HepG2 (cell line): Measurements from ENCODE around the gene ZNF714. TPM values are rescaled to one million over a fixed set of nuclear protein-coding genes. Genes with fewer than 3 reads are reported as not detected.

Source experiments
- BHLHE40 ChIP-seq: IDR thresholded peaks from 2 replicates; pipeline ENCODE4 v1.6.1; 2011; ENCODE audit warnings: low read length, improper control_type of control experiment
- GFI1 ChIP-seq: sonication (generic); formaldehyde crosslinking; IDR thresholded peaks from 2 replicates; pipeline ENCODE4 v1.5.0; 2020; ENCODE audit warnings: missing genetic modification reagents, mild to moderate bottlenecking, borderline replicate concordance
- HDAC6 ChIP-seq: fragments of 200-600 bp; sonication (generic); IDR thresholded peaks from 2 replicates; pipeline ENCODE4 v1.7.0; 2017; ENCODE audit warnings: mild to moderate bottlenecking, antibody characterized with exemption, low read length, low read depth
- MTA1 ChIP-seq: sonication (generic); formaldehyde crosslinking; IDR thresholded peaks from 2 replicates; pipeline ENCODE4 v1.4.0; 2020; ENCODE audit warnings: missing genetic modification reagents, mild to moderate bottlenecking, borderline replicate concordance
- NFIB ChIP-seq: sonication (generic); formaldehyde crosslinking; IDR thresholded peaks from 2 replicates; pipeline ENCODE4 v1.9.0; 2021; ENCODE audit warnings: missing genetic modification reagents, mild to moderate bottlenecking, borderline replicate concordance
- NFYB ChIP-seq: sonication (generic); formaldehyde crosslinking; IDR thresholded peaks from 2 replicates; pipeline ENCODE4 v1.4.0; 2020; ENCODE audit warnings: missing genetic modification reagents
- RBAK ChIP-seq: sonication (generic); formaldehyde crosslinking; IDR thresholded peaks from 2 replicates; pipeline ENCODE4 v1.5.1; 2020; ENCODE audit warnings: mild to moderate bottlenecking, missing genetic modification reagents
- RBFOX2 ChIP-seq: fragments of 200-400 bp; formaldehyde crosslinking; IDR thresholded peaks from 2 replicates; pipeline ENCODE4 v1.6.1; 2017; ENCODE audit warnings: low read depth, mild to moderate bottlenecking, low read length
- SMARCE1 ChIP-seq: fragments of 450-650 bp; IDR thresholded peaks from 2 replicates; pipeline ENCODE4 v1.6.1; 2017; ENCODE audit warnings: borderline replicate concordance
- SRSF4 ChIP-seq: fragments of 200-400 bp; formaldehyde crosslinking; IDR thresholded peaks from one replicate; pipeline ENCODE4 v1.6.1; 2018; ENCODE audit warnings: mild to moderate bottlenecking, low read depth, low read length, moderate library complexity; ENCODE audit not compliant: poor library complexity, severe bottlenecking
- TEAD2 ChIP-seq: sonication (generic); formaldehyde crosslinking; IDR thresholded peaks from 2 replicates; pipeline ENCODE4 v1.9.0; 2021; ENCODE audit warnings: missing genetic modification reagents
- U2AF1 ChIP-seq: fragments of 200-400 bp; formaldehyde crosslinking; optimal IDR thresholded peaks from 2 replicates; pipeline ENCODE3; 2017; ENCODE audit warnings: mild to moderate bottlenecking, low read depth, low read length
- YEATS4 ChIP-seq: sonication (generic); formaldehyde crosslinking; IDR thresholded peaks from 2 replicates; pipeline ENCODE4 v1.4.0; 2020; ENCODE audit warnings: missing genetic modification reagents, borderline replicate concordance
- ZFP1 ChIP-seq: IDR thresholded peaks from 2 replicates; pipeline ENCODE4 v1.6.1; 2016
- ZFP90 ChIP-seq: sonication (generic); formaldehyde crosslinking; IDR thresholded peaks from 2 replicates; pipeline ENCODE4 v1.8.0; 2022; ENCODE audit warnings: missing genetic modification reagents, mild to moderate bottlenecking, inconsistent platforms, borderline replicate concordance
- ZNF180 ChIP-seq: sonication (generic); formaldehyde crosslinking; IDR thresholded peaks from 2 replicates; pipeline ENCODE4 v1.4.0; 2020; ENCODE audit warnings: low read depth, missing genetic modification reagents, borderline replicate concordance
- ZNF362 ChIP-seq: sonication (generic); formaldehyde crosslinking; IDR thresholded peaks from 2 replicates; pipeline ENCODE4 v1.4.0; 2020; ENCODE audit warnings: missing genetic modification reagents, mild to moderate bottlenecking, borderline replicate concordance
- ZNF629 ChIP-seq: sonication (generic); formaldehyde crosslinking; conservative IDR thresholded peaks from 2 replicates; pipeline ENCODE4 v1.5.0; 2020; ENCODE audit warnings: missing genetic modification reagents
- polyA plus RNA-seq, 8 experiments: library from polyadenylated mRNA; depleted of rRNA in 3 of 8; stranded (reverse) in 7 of 8; unstranded in 1 of 8; fragments of >200 nt; fragmentation: Illumina TruSeq in 4 of 8; extraction: Trizol in 4 of 8; gene quantifications; 2 replicates each; pipeline versions ENCODE4 v1.2.1 to v1.2.3, GENCODE V29; 2011 to 2016; ENCODE audit warnings: low read depth in 4 of 8, missing spikeins in 1 of 8, mixed read lengths in 1 of 8; ENCODE audit not compliant: insufficient read depth in 1 of 8
- total RNA-seq, 5 experiments: library from RNA; depleted of rRNA; stranded (reverse); fragments of >200 nt; fragmentation: Illumina TruSeq; extraction: Trizol; gene quantifications; 2 replicates each; pipeline ENCODE4 v1.2.3, GENCODE V29; 2016; ENCODE audit warnings: low read depth in 1 of 5
- TF ChIP-seq, protein P1 (sequence below): IDR thresholded peaks from 2 replicates; pipeline ENCODE4 v1.6.1; 2016; ENCODE audit warnings: missing genetic modification reagents, missing compliant biosample characterization
- TF ChIP-seq, protein P2 (sequence below), 2 experiments: fragments of 450-650 bp in 1 of 2; sonication (generic) in 1 of 2; formaldehyde crosslinking in 1 of 2; IDR thresholded peaks; 2 replicates each; pipeline versions ENCODE4 v1.6.1 to v1.8.0; 2016 to 2022; ENCODE audit warnings: antibody characterized with exemption in 1 of 2, mild to moderate bottlenecking in 1 of 2, missing genetic modification reagents in 1 of 2

ZNF714 gene
- total and polyA plus RNA-seq, 2 of the 13 experiments (the other 11 are each of a cell fraction or from before 2014, with no cell fraction given): 6.7 to 27.8 TPM

GRCh38 chr19:21141787-21142464 is 59.9 kb downstream of the ZNF714 start, which contains the start of gene ZNF431 (continued):
- no peak for TF ChIP-seq ZNF629 (CRISPR knock-in tag)
- TF ChIP-seq ZFP1 (CRISPR knock-in tag): no peak
- TF ChIP-seq GFI1 (CRISPR knock-in tag): no peak
- no peak for TF ChIP-seq TEAD2 (CRISPR knock-in tag)
- TF ChIP-seq SRSF4: no peak
- no peak for TF ChIP-seq NFIB (CRISPR knock-in tag)
- TF ChIP-seq MTA1: no peak
- TF ChIP-seq RBAK (CRISPR knock-in tag): no peak
- TF ChIP-seq SMARCE1: no peak
- TF ChIP-seq ZNF180 (CRISPR knock-in tag): no peak
- no peak for TF ChIP-seq ZNF362
- TF ChIP-seq RBFOX2: peak; percentile 65; the same call in 1 of the 2 replicates
- no peak for TF ChIP-seq HDAC6
- TF ChIP-seq, protein P1, sequence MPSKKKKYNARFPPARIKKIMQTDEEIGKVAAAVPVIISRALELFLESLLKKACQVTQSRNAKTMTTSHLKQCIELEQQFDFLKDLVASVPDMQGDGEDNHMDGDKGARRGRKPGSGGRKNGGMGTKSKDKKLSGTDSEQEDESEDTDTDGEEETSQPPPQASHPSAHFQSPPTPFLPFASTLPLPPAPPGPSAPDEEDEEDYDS (CRISPR knock-in tag): peak; percentile 72; the same call in 1 of the 2 replicates
- no peak for TF ChIP-seq BHLHE40
- TF ChIP-seq, protein P2, sequence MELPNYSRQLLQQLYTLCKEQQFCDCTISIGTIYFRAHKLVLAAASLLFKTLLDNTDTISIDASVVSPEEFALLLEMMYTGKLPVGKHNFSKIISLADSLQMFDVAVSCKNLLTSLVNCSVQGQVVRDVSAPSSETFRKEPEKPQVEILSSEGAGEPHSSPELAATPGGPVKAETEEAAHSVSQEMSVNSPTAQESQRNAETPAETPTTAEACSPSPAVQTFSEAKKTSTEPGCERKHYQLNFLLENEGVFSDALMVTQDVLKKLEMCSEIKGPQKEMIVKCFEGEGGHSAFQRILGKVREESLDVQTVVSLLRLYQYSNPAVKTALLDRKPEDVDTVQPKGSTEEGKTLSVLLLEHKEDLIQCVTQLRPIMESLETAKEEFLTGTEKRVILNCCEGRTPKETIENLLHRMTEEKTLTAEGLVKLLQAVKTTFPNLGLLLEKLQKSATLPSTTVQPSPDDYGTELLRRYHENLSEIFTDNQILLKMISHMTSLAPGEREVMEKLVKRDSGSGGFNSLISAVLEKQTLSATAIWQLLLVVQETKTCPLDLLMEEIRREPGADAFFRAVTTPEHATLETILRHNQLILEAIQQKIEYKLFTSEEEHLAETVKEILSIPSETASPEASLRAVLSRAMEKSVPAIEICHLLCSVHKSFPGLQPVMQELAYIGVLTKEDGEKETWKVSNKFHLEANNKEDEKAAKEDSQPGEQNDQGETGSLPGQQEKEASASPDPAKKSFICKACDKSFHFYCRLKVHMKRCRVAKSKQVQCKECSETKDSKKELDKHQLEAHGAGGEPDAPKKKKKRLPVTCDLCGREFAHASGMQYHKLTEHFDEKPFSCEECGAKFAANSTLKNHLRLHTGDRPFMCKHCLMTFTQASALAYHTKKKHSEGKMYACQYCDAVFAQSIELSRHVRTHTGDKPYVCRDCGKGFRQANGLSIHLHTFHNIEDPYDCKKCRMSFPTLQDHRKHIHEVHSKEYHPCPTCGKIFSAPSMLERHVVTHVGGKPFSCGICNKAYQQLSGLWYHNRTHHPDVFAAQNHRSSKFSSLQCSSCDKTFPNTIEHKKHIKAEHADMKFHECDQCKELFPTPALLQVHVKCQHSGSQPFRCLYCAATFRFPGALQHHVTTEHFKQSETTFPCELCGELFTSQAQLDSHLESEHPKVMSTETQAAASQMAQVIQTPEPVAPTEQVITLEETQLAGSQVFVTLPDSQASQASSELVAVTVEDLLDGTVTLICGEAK (IDR thresholded peaks at IDR 0.05): no peak
- TF ChIP-seq, protein P2 (CRISPR knock-in tag; IDR thresholded peaks at IDR 0.05): peak; percentile 67
- TF ChIP-seq NFYB (CRISPR knock-in tag): peak; percentile 97
- peak; percentile 36 for TF ChIP-seq U2AF1
- TF ChIP-seq YEATS4 (CRISPR knock-in tag): no peak
- TF ChIP-seq ZFP90 (CRISPR knock-in tag): no peak
